ENCODE data around the gene WSCD2.

DNA sequence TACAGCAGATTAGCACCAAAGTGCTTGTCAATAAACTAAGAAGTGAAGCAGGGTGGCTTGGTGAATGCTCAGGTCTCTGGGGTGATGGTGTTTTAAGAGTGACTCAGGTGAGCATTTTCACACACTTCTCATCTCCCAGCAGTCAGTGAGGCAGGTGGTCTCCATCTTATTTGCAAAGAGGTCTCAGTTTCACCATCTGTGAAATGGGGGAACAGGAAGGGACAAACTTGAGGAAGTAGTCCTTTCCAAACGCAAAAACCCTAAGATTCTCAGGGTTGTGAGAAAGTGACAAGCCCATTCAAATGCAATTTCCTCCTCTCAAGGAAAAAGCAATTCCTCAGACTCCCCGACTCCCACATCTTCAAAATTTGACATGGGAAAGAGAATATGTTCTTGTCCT lies 155.9 kb downstream of the WSCD2 start:
- no peak for TF ChIP-seq POLR2AphosphoS5 (IDR thresholded peaks at IDR 0.05; ENCODE audit: borderline replicate concordance, low read depth, low read length)
- TF ChIP-seq EZH2 (IDR thresholded peaks at IDR 0.05) = no peak
- no peak for TF ChIP-seq FOXP2 (optimal IDR thresholded peaks at IDR 0.05; ENCODE audit: control extremely low read depth, extremely low read length, insufficient read depth)
